Forelimb muscle (tissue), 1 donor: ENCODE measurements around the gene NUP35. TPM values are rescaled to one million over a fixed set of nuclear protein-coding genes. Genes with fewer than 3 reads are reported as not detected.

Source experiments
- DNase-seq: peaks from one replicate; pipeline ENCODE4 v3.0.0-alpha.2; 2013; ENCODE audit warnings: low read depth
- polyA plus RNA-seq: library from polyadenylated mRNA; unstranded; fragments of 120-200 nt; gene quantifications from one replicate; pipeline ENCODE4 v1.2.1, GENCODE V29; 2013; ENCODE audit not compliant: insufficient read length

Gene NUP35
- polyA plus RNA-seq: 14.0 TPM

GRCh38 chr2:183124222-183124956, at the start of gene NUP35:
NUP35 (plus strand) TSS chr2:183124443; CDS start chr2:183124458, 15 bp downstream.
- DNase-seq: peak; percentile 84

DNA sequence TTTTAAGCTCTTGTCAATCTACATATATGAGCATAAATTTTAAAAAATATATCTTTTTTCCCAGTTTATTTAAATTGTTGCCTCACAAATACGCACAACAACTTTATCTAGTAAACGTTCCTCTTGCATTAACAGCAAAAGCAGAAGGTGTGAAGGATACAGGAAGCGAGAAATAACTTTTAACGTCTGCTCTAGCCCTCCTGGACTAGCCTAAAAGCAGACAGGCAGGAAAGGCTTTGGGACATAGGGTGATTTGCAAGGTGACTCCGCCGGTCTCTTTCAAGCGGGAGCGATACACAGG, 46.1 kb upstream of the NUP35 start:
- no peak for DNase-seq

DNA sequence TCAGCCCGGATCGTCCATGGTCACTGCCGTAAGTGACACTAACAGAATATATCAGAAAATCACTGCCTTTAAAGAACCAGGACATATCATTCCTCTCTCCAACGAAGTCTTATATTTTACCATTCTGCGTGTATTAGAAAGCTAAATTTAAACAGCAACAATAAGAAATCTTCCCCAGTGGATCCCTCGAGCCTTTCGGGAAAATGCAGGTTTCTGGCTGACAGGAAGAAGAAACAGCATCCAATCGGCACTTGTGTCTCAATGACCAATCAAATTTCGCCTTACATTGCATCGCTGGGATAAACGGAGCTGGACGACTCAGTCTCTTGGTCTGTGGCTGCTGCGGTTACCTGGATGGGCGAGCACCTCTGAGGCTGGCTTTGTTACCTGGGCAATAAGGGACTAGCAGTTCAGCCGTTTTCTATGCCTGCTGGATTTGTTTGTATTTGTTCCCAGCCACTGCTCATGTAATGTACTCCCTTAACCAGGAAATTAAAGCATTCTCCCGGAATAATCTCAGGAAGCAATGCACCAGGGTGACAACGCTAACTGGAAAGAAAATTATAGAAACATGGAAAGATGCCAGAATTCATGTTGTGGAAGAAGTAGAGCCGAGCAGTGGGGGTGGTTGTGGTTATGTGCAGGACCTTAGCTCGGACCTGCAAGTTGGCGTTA, 45.6 kb upstream of the NUP35 start, which contains the start of gene DUSP19:
Gene DUSP19 (plus strand): TSS at position 284 of the 675 bp plus-strand sequence. CDS start 187 bp downstream, at position 471.
- DNase-seq: peak; percentile 95

- DNase-seq: peak; percentile 25
Measured at GRCh38 chr2:183079139-183079775, 45.0 kb upstream of the NUP35 start.

DNA sequence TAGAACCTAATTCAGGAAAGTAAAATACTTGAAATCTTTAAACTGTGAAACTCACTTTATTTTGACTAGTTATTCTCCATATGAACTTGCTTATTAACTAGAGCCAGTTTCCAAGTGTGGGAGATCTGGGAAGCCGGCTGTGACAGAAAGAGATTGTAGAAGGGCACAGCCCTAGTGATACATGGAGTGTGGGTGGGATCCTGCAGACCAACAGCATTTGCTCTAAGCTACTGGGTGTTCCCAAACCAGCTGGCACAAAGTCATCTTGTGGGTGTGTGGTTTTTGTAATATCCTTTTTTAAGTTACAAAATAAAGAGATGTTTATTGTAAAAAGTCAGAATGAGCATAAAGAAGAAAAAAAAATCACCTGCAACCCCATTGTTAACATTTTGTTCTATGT, 42.3 kb upstream of the NUP35 start:
- no peak for DNase-seq

- no peak for DNase-seq
Measured at GRCh38 chr2:183088061-183088460, 36.2 kb upstream of the NUP35 start.

DNA sequence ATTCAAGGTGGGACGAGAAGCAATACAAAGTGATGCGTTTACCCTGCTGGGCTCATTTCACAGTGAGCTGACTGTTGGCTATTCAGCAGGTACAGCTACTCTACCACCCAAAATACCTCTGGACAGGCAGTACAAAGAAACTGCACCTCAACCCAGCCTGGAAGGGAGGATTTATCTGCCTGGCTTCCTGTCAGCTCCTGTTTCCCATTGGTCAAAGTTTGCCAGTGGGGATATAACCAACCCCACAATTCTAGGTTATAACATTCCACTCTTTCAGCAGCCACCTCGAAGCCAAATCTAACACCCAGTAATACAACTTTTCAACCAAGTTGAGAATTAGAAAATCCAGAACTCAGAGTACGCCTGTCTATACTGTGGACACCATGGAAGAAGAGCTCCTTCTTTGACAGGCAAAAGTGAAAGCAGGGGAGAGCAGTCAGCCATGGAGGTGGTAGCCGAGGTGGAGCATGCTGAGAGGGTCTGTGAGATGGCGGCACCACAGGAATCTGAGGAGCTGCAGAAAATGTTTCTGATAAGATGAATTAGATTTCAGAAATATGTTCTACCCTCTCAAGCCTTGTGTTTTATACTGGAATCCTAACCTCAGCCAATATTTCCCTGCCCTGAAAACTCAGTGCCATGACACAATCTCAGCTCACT, 34.9 kb upstream of the NUP35 start:
- DNase-seq: no peak

GRCh38 chr2:183091318-183091953, 32.8 kb upstream of the NUP35 start:
- DNase-seq: no peak

DNA sequence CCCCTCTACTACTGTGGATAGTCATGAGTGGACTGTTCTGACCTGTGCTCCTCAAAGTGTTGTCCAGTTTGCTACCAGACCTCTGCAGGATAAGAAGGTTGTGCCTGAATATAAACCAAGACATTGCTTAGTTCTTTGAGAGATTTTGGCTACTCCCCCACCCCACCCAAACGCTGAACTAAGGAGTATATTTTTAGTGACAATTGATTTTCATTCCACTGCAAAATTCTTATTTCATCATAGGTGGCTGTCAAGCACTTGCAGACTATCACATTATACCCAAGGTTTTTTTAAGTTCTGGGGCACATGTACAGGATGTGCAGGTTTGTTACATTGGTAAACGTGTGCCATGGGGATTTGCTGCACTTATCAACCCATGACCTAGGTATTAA, 32.3 kb upstream of the NUP35 start:
- DNase-seq: no peak

DNA sequence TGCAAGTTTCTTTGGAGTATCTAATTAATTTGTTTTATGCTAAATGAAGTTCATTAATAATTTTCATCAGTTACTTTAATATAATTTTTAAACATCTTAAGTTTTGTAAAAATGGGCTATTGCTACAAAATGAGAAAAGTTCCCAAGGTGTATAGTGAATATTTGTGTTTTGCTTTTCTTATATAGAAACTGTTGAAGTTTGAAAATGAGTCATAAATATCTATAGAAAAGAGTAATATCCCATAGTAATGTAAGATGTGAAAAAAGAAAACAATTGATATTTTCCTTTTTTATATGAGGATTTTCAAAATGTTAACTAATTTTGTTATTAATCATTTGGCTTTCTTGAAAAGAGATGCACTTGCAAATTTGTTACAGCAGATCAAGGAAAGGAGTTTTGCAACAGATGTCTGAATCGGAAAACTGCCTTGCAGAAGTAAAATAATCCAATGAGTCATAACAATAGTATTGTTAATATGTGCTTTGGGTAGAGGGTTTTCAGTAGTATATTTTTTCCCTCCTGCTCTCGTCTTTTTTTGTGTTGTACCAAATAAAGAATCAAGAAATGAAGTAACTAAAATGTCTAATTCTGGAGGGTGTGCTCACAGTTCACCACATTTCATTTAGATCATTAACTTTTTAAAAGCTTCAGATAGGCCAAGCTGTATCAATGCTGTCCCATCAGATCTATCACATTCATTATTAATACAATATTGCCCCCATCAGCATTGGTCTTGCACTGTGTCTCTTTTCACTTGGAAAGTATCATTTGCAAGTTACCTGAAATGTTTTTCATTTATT, 30.2 kb upstream of the NUP35 start:
- DNase-seq: no peak

GRCh38 chr2:183105402-183106134, 18.7 kb upstream of the NUP35 start:
- DNase-seq: no peak

DNA sequence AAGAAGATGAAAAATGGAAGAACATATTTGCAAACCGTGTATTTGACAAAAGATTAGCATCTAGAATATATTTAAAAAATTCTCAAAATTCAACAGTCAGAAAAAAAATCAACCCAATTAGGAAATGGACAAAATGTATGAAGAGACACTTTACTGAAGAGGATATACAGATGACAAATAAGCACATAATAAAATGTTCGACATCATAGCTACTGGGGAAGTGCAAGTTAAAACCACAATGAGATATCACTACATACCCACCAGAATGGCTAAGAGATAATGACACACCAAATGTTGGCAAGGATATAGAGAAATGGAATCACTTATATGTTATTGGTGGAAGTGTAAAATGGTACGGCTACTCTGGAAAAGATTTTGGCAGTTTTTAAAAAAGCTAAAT, 11.7 kb upstream of the NUP35 start:
- DNase-seq: no peak

DNA sequence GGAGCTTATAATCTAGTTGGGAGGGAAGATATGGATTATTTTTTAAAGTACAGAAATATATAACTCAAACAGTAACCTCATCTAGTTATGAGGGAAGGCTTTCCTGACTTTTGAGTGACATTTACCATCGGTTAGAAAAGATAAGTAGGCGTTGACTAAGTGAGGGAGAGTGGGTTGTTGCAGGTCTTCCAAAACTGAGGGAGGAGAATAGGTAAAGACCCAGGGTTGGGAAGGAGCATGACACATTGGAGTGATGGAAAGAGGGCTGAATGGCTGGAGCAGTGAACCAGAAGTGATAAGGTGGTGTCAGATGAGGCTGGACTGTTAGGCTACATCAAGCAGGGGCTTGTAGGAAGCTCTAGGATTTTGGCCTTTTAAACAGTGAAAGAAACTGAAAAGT, 10.6 kb upstream of the NUP35 start:
- DNase-seq: no peak

GRCh38 chr2:183117226-183117625, 7.0 kb upstream of the NUP35 start:
- no peak for DNase-seq

DNA sequence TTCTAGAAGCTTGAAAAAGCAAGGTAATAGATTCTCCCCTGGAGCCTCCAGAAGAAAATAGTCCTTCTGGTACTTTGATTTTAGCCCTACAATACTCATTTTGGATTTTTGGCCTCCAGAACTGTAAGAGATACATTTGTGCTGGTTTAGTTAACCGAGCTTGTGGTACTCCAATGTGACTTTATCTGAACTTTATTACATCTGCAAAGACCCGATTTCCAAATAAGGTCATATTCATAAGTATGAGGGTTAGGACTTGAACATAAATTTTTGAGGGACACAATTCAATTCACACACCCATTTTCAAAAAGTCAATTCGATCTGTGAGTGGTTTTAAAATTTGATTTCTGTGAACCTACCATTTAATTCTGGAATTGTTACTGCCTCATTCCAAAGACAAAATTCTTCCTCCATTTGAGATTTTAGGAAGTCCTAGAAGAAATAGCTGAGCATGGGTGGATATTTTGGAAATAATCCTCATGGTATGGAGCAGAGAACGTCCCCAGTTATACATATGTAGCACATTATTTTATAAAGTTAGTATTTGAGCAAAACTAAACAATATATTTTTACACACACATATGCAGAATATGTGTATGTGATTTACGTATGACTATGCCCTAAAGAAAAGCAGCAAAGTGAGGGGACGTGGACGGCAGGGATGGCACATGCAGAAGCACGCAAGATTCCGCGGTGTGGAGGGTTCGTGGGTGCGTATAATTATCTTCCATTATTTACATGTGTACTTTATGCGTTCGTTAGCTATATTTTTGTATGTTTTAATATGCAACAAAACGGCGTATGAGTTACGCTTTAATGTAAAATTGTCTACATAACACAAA, 905 bp upstream of the NUP35 start:
- no peak for DNase-seq

GRCh38 chr2:183123959-183124221, 353 bp upstream of the NUP35 start:
- no peak for DNase-seq

DNA sequence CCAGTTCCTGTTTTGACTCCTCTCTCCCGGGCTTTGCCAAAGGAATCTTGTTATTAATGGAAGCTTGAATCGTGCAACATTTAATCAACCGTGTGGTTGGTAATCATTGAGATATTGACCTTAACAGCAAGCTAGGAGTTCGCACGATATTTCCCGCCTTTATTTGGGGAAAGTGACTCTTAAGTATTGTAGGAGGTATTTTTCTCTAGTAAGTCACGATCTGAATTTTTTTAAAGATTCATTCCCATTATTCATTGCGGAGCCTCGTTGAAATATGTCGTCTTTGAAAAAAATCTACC, 663 bp downstream of the NUP35 start:
- DNase-seq: no peak

- no peak for DNase-seq
Measured at GRCh38 chr2:183125659-183126341, 1.6 kb downstream of the NUP35 start.

DNA sequence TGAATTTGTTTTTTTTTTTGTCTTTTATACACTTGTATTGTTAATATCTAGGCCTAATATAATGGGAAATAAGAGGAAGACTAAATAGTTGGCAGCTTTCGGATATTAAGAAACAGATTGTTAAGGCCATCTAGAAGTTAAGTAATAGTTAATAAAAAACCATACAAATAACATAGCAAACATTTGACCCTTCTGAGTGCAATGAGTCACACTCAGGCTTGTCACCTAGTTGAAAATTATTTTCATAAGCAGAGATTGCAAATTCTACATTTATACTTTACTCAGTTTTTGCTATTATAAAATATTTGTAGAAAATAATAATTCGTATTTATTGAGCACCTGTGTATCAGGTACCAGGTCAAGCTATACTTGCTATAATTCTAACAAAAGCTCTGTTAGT, 2.4 kb downstream of the NUP35 start:
- no peak for DNase-seq
